Nephron progenitor cell (in vitro differentiated cells): Measurements from ENCODE around the gene ZNF500.

Source experiments
- DNase-seq: peaks from one replicate; pipeline ENCODE4 v3.0.0; 2021
- H3K27ac Mint-ChIP-seq: 2 replicates; pipeline ENCODE4 v1.8.0; 2021; ENCODE audit warnings: mild to moderate bottlenecking, moderate library complexity, mixed read lengths
- H3K27me3 Mint-ChIP-seq: 2 replicates; pipeline ENCODE4 v1.8.0; 2021; ENCODE audit warnings: mild to moderate bottlenecking, low read depth, mixed read lengths; ENCODE audit not compliant: poor library complexity
- H3K36me3 Mint-ChIP-seq: 2 replicates; pipeline ENCODE4 v1.8.0; 2021; ENCODE audit warnings: low read depth, mixed read lengths
- H3K4me1 Mint-ChIP-seq: 2 replicates; pipeline ENCODE4 v1.8.0; 2021; ENCODE audit warnings: mixed read lengths
- H3K4me3 Mint-ChIP-seq: 2 replicates; pipeline ENCODE4 v1.8.0; 2021; ENCODE audit warnings: mild to moderate bottlenecking, moderate library complexity, mixed read lengths
- H3K9me3 Mint-ChIP-seq: 2 replicates; pipeline ENCODE4 v1.8.0; 2021; ENCODE audit warnings: mild to moderate bottlenecking, moderate library complexity, mixed read lengths
- CTCF ChIP-seq: fragments of 200-600 bp; sonication (generic); IDR thresholded peaks from 2 replicates; pipeline ENCODE4 v1.5.0; 2021; ENCODE audit warnings: antibody characterized with exemption

ZNF500 gene

GRCh38 chr16:4763791-4764190 is 3.2 kb downstream of the ZNF500 start:
- Mint-ChIP-seq H3K36me3 (peaks cover 24% of the 10 kb centered on the region), H3K4me3 (peak overlapping the region; percentile 23), H3K4me1 (peaks cover 18% of the 10 kb centered on the region), H3K27ac (no peak overlapping the region), H3K27me3 (no peaks in the 10 kb centered on the region), H3K9me3 (no peaks in the 10 kb centered on the region)
- no peak for DNase-seq
- TF ChIP-seq CTCF = no peak

- no peak overlapping the region for H3K27ac Mint-ChIP-seq
- TF ChIP-seq CTCF = no peak
- H3K9me3 Mint-ChIP-seq = no peaks in the 10 kb centered on the region
- peaks cover 11% of the 10 kb centered on the region for H3K4me1 Mint-ChIP-seq
- H3K36me3 Mint-ChIP-seq = peaks cover 34% of the 10 kb centered on the region
- H3K27me3 Mint-ChIP-seq = no peaks in the 10 kb centered on the region
- DNase-seq = no peak
- no peak overlapping the region for H3K4me3 Mint-ChIP-seq
These were observed 4.8 kb downstream of the ZNF500 start for GRCh38 chr16:4762205-4762604.

- H3K36me3 Mint-ChIP-seq = peaks cover 52% of the 10 kb centered on the region
- no peak for DNase-seq
- H3K4me3 Mint-ChIP-seq = no peak overlapping the region
- no peaks in the 10 kb centered on the region for H3K4me1 Mint-ChIP-seq
- H3K27me3 Mint-ChIP-seq = no peaks in the 10 kb centered on the region
- peaks cover 7% of the 10 kb centered on the region for H3K9me3 Mint-ChIP-seq
- no peak for TF ChIP-seq CTCF
- H3K27ac Mint-ChIP-seq = no peak overlapping the region
These were observed 6.6 kb downstream of the ZNF500 start for GRCh38 chr16:4760221-4760910.

GRCh38 chr16:4755687-4756086 is 11.3 kb downstream of the ZNF500 start:
- H3K4me1 Mint-ChIP-seq = no peaks in the 10 kb centered on the region
- no peaks in the 10 kb centered on the region for H3K27me3 Mint-ChIP-seq
- peaks cover 9% of the 10 kb centered on the region for H3K9me3 Mint-ChIP-seq
- no peak for TF ChIP-seq CTCF
- no peak for DNase-seq
- no peak overlapping the region for H3K27ac Mint-ChIP-seq
- peaks cover 71% of the 10 kb centered on the region for H3K36me3 Mint-ChIP-seq
- H3K4me3 Mint-ChIP-seq = no peak overlapping the region

GRCh38 chr16:4754865-4755264 is 12.1 kb downstream of the ZNF500 start:
- Mint-ChIP-seq H3K4me3 (no peak overlapping the region), H3K4me1 (no peaks in the 10 kb centered on the region), H3K27ac (no peak overlapping the region), H3K36me3 (peaks cover 65% of the 10 kb centered on the region), H3K9me3 (peaks cover 9% of the 10 kb centered on the region), H3K27me3 (no peaks in the 10 kb centered on the region)
- TF ChIP-seq CTCF = no peak
- DNase-seq = no peak

- H3K9me3 Mint-ChIP-seq = peaks cover 9% of the 10 kb centered on the region
- H3K27me3 Mint-ChIP-seq = no peaks in the 10 kb centered on the region
- peaks cover 51% of the 10 kb centered on the region for H3K36me3 Mint-ChIP-seq
These were observed 13.7 kb downstream of the ZNF500 start for GRCh38 chr16:4753227-4753626.

More at GRCh38 chr16:4753227-4753626, 13.7 kb downstream of the ZNF500 start:
- Mint-ChIP-seq H3K27ac (no peak overlapping the region), H3K4me1 (no peaks in the 10 kb centered on the region), H3K4me3 (no peak overlapping the region)
- TF ChIP-seq CTCF = no peak
- no peak for DNase-seq
